ENCODE results near the gene FBXL20. TPM values are rescaled to one million over a fixed set of nuclear protein-coding genes. Genes with fewer than 3 reads are reported as not detected.

Gene FBXL20
- total RNA-seq, 1 experiment from 2014 or later, result 4.7 TPM

DNA sequence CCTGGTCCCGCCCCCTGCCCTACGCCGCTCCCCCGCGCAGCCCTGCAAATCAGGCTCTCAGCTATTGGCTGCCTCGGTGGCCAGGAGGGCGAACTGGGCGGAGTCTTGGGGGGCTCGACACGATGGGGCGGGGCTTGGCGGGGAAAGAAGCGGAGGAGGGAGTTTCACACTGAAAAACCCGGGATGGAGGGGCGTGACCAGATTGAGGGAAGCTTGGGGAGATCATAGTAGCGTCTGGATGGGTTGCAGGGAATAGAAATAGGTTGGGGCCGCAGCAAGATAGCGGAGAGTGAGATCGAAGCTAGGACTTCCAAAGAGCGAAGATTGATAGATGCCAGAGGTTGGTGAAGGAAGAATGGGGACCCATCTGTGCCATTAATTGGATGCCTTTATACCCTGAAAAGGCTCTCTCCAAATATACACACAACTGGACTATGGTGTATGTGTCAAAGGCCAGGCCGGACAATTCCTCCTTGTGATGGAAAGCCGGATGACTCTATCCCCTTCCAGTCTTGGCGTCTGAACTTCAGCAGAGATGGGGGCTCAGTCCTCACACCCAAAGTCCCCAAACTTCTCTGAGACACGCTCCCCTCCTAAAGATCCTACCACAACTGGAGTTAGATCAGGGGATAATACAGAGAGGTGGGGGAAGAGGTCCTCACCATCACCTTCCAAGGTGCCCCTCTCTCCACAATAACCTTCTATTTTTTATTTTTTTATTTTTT lies 175.3 kb downstream of the FBXL20 start:
- DNase-seq (ENCODE audit: low spot score), result no peak

DNA sequence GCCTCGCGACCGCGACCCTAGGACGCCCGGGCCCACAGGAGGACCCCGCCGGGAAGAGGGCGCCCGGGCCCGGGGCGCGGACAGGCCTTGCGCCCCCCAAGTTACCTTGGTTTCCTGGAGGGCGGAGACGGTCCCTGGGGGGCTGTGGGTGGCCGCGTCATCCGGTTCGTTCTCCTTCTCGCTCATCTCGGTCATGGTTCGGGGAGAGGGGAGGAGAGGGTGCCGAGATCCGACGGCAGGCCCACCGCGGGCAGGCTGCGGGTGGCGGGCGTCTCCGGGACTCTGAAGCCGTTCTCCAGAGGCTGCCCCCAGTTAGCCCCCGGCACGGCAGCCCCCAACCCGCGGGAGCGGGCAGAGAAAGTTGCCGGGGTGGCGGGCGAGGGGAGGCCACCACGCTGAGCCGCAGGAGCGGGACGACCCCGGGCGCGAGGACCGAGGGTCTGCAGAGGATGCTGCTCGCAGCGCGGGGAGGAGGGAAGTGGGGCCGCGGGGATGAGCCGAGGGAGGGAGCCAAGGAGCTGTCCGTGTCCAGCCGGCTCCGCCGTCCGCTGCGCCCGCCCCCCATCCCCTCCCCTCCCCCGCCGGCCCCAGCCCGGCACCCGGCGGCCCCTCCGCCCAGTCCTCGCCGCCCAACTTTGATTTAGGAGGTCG lies 176.0 kb downstream of the FBXL20 start, which contains the start of gene STAC2:
STAC2 (minus strand) TSS at position 638 of the 651 bp plus-strand sequence; CDS start at position 195, 443 bp downstream.
- no peak for DNase-seq (ENCODE audit: low spot score)

DNA sequence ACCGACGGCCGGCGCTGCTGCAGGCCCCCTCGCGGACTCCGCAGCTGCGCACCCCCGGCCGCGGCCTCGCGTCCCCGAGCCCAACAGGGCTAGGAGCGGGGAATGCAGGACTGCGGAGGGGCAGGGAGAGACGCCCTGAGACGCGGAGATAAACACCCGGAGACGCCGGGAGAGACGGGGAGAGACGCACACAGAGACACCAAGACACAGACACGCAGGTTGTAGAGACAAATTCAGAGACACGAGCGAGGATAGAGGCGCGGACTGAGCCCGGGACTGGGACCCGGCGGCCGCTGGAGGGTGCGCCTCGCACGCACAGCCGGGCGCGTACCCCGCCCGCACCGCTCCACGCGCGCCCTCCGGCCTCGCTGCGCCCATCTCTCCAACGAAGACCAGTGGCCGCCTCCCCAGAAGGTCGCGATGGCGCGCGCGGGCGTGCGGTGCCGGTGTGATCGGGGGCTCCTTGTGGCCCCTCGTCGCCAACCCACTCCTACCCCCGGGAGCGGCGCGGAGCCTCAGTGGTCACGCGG lies 176.6 kb downstream of the FBXL20 start:
- DNase-seq (ENCODE audit: low spot score), result no peak

DNA sequence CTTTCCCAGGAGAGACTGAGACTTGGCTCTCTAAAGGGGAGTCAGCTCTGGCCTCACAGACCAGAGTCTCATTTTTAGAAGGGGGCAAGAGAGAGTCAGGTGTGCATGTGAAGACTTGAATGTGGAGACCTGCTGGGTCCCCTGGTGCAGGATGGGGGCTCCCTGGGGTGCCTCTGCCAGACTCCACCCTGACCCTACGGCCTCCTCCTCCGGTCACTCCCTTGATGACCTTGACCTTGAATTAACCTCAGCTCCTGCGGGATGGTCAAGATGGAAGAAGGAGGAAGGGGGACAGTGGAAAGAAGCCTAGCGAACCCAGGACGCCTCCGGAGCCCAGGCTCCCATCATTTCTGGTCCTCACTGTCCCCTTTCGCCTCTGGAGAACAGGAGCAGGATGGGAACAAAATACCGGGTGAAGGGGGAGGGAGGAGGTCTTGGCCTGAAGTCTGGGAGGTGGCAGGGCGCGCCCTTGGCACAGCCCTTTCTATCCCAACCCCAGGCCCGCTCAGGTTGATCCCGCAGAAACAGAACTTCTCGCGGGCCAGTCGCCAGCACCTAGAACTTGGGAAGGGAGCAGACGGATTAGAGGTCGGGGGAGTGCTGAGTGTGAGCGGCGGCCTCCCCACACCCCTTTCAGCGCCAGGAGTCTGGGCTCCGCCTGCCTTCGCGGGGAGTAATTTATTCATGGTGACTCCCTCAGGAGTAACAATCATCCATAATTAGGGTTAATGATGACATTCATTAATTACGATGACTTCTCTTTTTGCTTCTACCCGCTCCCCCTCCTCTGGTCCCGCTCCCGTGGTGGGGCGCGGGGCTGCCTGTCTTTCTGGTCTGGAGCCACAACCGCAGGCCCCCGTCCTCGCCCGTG lies 177.3 kb downstream of the FBXL20 start:
- no peak for DNase-seq (ENCODE audit: low spot score)

DNA sequence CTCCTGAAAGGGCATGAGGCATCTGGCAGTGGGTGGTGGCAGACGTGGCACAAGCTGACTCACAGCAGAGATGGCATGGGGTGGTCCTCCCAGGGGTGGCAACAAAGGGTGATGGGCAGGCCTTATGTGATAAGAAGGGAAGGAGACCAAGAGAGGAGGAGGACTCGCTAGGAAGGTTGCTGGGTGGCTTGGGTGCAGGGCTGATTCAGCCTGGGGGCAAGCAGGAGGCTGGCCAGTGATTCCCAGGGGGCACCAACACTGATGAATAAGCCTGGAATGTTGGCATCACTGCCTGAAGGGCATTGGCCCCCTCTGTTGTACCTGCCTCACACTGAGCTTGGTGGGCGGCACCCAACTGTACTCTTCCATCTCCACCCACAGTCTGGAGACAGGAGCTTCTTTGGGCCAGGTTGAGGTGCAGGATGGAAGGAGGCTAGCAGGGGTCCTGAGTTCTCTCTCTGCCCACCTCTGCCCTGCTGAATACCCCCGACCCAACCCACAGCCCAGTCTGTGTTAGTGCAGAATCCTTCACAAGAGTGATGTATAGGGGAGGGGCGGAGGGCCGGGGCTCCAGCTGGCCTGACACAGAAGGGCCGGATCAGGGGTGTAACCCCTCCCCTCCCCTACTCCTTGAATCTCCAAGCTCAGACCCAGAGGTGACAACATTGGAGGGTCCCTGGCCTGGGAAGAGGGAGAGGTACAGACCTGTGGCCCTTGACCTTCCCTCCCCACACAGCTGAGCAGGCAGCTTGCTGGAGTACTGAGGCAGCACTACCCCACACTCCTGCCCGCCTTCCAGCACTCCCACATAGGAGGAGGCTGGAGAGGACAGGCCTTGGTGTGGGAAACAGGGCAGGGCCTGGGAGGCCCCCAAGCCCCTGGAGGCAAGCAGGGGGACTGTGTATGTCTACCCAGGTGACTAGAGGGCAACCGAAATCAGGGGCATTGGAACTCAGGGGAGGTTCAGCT lies 178.3 kb downstream of the FBXL20 start:
- no peak for DNase-seq (ENCODE audit: low spot score)

DNA sequence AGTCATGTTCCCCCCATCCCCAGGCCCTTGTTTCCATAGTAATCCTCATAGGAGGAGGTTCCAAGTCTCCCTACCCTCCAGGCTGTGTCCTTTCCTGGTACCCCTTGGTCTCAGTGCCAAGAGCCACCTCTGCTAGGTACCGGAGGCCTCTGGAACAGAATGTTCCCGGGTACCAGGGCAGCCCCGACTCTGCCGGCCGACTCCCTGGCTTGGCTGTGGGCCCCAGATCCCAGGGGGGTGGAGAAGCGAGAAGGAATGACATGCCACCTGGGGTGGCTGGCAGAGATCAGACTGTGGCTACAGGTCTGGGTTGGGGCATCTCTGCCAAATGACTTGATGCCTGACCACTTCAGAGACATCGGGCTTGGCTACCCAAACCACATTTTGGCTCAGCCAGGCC lies 179.3 kb downstream of the FBXL20 start:
- DNase-seq (ENCODE audit: low spot score), result no peak

DNA sequence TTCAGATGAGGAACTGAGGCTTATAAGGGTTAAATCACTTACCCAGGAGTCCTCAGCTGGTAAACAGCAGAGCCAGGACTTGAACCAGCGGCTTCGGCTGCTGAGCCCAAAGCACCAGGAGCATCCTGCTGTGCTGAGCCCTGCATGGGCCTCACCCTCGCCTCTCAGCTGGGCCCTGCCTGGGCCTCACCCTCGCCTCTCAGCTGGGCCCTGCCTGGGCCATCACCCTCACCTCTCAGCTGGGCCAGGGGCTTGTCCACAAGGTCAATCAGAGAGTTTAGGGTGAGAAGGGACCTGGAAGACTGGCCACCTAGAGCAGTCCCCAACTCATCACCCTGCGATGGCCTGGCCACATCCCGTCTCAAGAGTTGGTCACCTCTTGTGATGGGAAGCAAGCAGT lies 179.9 kb downstream of the FBXL20 start:
- no peak for DNase-seq (ENCODE audit: low spot score)

DNA sequence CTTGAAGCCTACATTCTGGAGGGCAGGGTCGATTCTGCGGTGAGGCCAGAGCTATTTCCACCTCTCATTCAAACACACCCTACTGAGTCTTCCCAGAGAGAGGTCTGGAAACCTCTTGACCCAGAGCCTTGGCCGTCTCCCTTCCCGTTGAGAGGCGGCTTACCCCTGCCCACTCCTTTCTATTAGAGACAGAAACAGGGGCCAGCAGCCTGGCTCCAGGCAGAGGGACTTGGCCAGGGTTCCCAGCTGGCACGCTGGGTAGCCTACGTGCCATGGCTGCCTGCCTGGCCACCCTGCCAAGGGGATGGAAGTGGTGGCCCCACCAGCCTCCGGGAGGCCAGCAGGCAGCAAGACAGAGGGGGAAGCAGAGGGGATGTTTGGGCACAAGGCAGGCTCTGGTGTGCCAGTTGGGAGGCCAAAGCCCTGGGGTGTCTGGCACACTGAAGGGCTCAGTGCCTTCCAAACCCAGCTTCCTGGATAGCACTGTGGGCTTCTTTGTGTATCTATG lies 181.7 kb downstream of the FBXL20 start:
- no peak for DNase-seq (ENCODE audit: low spot score)

DNA sequence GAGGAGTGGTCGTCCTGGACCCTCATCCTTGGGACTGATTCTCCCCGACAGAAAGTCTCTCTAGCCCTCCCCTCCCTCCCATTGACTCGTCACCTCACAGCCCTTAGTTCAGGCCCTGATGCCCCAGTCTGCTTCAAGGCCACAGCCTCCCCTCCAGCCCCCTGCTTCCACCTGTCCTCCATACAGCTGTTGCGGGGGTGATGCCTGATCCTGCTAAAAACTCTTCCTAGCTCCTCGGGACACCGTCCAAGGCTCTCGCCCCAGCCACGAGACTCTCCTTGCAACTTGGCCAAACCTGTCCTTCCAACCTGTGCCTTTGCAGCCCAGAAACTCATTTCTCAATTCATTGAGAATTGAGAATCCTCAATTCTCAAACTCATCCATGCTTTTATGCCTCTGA lies 182.5 kb downstream of the FBXL20 start:
- no peak for DNase-seq (ENCODE audit: low spot score)

DNA sequence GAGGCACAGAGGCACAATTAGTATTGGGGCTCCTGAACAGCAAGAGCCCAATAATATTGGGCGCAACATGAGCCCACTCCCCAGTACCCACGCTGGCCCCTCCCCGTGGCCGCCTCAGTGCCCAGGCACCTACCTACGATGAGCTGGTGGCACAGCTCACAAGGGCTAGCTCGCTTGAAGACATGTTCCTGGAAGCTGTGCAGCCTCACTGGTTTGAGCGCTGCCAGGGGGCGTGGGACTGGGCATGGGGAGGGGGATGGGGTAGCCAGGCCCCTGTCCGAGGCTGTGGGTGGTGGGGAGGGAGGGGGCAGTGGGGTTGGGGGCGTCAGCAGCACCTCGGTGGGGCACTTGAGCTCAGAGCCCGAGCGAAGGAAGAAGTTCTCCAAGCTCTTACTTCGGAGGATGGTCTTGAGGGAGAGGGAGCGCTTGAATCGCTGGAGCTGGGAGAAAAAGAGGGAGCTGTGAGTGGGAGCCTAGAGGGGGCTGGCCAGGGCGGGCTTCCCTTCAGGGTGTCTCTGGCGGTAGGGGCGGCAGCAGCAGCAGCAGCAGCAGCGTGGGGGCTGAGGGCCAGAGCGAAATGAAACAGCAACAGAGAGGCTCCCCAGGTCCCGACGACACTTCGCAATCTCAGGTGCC lies 183.6 kb downstream of the FBXL20 start:
- DNase-seq (ENCODE audit: low spot score), result no peak

DNA sequence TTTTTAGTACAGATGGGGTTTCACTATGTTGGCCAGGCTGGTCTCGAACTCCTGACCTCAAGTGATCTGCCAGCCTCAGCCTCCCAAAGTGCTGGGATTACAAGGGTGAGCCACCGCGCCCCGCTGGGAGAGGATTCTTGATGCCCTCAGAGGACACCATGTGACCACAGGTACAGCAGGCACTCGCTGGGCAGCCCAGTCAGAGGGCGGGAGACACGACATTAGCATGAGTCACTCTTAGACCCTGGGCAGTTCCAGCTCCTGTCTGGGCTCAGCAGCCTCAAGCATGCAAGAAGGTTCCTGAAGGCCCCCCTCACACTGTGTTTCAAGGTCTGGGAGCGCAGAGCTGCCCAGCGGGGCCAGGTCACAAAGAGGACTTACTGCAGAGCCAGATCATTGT lies 187.6 kb downstream of the FBXL20 start:
- DNase-seq (ENCODE audit: low spot score), result peak; percentile 65

DNA sequence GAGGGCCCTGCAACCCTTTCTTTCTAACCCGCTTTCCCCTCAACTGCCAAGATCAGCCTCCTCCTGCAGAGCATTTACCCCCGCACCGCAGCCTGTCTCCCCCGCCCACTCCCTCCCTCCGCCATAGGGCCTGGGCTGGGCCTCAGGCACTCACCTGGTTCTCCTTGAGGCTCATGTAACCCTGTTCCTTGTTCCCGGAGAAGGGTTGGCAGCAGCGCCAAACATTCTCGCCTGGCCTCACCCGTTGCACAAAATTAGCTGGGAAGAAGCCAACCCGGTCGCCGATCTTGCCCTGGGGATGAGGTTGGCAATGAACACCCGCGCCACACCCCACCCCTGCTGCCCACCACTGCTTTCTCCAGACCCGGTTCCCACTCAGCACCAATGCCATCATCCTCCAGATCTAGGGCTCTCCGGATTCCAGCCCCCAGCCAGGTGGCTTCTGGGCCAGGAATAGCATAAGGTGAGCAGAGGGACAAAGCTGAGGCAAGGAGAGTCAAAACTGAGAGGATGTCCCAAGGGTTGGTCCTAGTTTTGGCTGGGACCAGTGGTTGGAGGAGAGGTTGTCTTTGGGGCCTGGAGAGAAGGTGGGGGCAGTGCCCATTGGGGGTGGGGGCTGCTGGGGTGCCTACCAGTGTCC lies 188.5 kb downstream of the FBXL20 start:
- DNase-seq (ENCODE audit: low spot score), result no peak

DNA sequence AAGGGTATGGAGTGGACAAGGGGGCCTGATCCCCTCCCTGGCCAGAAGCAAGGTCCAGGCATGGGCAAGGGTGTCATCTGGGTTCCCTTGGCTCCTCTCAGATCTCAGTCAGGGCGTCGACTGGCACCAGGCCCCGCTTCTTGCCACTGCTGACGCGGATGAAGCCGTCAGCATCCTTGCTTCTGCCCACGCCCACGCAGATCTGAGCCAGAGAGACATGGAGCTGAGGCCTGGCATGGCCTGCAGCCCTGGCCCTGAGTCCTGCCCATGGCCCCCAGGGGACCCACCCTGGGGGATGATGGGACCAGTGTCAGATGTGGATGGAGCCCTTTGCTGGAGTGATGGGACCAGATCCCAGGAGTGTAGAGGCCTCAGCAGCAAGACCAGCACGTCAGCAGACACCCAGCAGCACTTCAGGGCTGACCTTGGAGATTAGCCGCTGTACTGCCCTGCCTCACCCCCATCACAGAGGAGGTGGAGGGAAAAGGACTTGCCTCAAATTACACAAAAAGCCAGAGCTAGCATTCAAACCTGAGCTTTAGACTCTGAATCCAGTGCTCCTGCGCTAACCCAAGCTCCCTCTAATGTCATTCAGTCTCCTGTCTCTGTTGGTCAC lies 189.1 kb downstream of the FBXL20 start:
- no peak for DNase-seq (ENCODE audit: low spot score)

DNA sequence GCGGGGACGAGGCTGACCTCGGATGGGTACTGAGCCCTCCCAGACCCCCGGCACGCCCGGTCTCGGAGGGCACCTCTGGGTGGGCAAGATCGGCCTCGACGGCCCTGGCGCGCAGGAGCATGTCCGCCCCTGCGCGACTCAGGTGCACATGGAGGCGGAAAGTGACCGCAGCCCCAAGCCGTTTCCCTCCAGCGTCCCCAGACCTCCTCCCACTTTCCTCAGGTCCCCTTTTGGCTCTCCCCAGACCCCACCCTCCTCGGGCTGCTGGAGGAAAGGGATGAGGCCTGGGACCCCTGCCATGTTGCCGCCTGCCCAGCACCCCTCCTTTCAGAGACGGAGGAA lies 191.4 kb downstream of the FBXL20 start:
- no peak for DNase-seq (ENCODE audit: low spot score)

DNA sequence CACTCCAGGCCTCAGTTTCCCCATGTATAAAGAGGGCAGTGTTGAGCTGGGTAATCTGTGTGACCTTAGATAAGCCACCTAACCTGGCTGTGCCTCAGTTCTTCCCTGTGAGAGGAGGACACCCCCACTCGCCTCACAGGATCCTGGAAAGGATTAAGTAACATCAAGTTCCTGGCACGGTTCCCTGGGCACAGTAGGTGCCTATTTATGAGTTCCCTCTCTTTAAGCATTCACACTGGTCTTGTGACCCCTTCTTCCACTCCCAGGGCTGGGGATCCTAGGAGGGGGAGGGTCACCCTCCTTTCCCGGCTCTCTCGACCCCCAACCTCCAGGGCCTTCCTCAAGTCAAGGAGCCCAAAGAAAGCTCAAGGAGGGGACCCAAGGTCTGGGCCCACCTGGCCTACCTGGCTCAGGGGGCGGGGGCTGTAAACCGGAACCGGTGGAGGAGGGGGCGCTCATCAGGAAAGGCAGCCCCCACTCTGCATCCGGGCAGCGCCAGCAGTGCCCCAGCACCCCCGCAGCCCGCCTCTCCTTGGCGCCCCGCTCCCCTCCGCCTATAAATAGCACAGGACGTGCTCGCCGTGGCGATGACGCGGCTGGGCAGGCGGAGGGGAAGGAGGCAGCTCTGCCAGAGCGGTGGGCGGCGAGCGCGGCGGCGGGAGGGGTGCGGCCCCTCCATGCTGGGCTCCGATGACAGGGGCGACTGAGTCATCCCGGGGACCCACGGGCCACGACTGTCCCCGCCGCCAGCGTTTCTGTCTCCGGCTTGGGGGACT lies 191.9 kb downstream of the FBXL20 start:
- no peak for DNase-seq (ENCODE audit: low spot score)

DNA sequence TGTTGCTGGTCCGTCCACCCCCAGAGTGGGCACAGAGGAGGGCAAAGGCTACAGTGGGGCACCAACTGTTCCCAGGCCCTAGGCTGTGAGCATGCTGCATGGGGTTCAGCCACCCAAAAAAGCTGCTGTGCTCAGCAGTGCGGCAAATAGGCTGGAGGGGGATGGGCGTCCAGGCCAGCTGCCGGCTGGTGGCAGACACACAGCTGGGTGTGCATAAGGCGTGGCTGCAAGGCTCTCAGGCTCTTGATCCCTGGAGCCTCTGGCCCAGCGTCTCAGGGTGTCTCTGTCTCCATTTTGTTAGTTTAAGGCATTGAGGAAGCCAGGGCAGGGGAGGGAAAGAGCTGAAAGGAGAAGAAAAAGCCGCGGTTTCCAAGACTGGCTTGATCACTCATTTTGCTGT lies 192.5 kb downstream of the FBXL20 start:
- DNase-seq (ENCODE audit: low spot score), result peak; percentile 35

DNA sequence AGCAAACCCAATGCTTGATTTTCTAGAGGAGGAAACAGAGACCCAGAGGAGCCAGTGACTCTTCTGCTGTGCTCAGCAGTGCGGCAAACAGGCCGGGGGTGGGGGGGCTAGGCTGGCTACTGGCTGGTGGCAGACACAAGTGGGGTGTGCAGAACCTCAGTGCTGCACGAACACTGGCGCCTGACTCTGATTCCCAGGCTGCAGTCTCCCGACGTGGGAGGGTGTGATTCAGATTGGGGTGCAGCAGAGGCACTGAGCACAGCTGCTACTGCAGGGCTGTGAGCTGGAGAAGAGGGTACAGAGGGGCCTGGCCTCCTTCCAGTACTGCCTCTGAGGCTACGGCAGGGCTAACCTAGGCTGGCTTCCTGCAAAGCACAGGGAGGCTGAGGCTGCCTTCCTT lies 193.3 kb downstream of the FBXL20 start:
- no peak for DNase-seq (ENCODE audit: low spot score)

DNA sequence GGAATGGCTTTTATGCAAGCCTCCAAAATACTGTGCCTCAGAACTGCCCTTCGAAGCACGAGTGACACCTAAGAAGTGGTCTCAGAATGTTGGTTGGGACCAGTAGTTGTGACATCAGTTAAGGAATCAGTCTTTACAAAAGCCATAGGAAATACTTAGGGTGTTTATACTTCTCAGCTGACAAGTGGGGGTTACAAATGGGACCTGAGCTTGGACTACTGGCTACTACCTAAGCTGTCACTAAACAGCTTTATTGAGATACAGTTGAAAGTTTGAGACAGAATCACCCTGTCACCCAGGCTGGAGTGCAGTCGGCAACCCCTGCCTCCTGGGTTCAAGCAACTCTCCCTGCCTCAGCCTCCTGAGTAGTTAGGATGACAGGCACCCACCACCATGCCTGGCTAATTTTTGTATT lies 196.3 kb downstream of the FBXL20 start:
- DNase-seq (ENCODE audit: low spot score), result peak; percentile 33

DNA sequence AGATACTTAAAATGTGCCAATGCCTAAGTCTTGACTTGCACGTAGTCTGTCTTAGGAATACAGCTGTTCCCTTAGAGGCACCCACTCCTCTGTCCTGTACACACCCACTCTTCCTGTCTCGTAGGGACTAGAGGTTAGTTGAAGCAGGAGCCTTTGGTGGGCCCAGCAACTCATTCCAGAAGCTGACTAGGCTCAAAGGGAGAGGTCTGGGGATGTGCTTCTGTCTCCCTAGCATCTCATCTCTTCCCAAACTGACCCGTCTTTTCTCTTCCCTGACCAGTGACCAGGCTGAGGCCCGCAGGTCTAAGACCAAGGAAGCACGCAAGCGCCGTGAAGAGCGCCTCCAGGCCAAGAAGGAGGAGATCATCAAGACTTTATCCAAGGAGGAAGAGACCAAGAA lies 197.2 kb downstream of the FBXL20 start:
- no peak for DNase-seq (ENCODE audit: low spot score)

Measured in HT-29 (cell line).